Measurements from ENCODE around the gene KRT8.

- TF ChIP-seq PATZ1 (CRISPR knock-in tag; IDR thresholded peaks at IDR 0.05; ENCODE audit: borderline replicate concordance) (no peak), GLIS3 (CRISPR knock-in tag; IDR thresholded peaks at IDR 0.05) (no peak), TOX (CRISPR knock-in tag; IDR thresholded peaks at IDR 0.05; ENCODE audit: borderline replicate concordance) (no peak), CSRNP3 (CRISPR knock-in tag; IDR thresholded peaks at IDR 0.05) (no peak), CREB5 (CRISPR knock-in tag; IDR thresholded peaks at IDR 0.05; ENCODE audit: low read depth) (no peak), ZFP30 (CRISPR knock-in tag; IDR thresholded peaks at IDR 0.05) (no peak), ZNF70 (CRISPR knock-in tag; IDR thresholded peaks at IDR 0.05) (no peak), RARB (CRISPR knock-in tag; IDR thresholded peaks at IDR 0.05) (no peak), ESRRG (CRISPR knock-in tag; IDR thresholded peaks at IDR 0.05) (no peak), CSDC2 (CRISPR knock-in tag; IDR thresholded peaks at IDR 0.05) (no peak), OSR1 (CRISPR knock-in tag; IDR thresholded peaks at IDR 0.05) (no peak)
Observed at GRCh38 chr12:52906191-52906601, 1.3 kb upstream of the KRT8 start.
